ENCODE data around the gene C1QL2.

C1QL2 gene

GRCh38 chr2:119195001-119195400, 36.5 kb upstream of the C1QL2 start:
- H3K27ac ChIP-seq (replicated peaks), result no peak overlapping the region
- H3K4me3 ChIP-seq (replicated peaks; ENCODE audit: insufficient read depth, low read length), result no peak overlapping the region
- DNase-seq (ENCODE audit: low read depth in 1 of 2, low spot score in 1 of 2), result no peak
- H3K27me3 ChIP-seq (ENCODE audit: insufficient read depth, poor library complexity, severe bottlenecking), result no peaks in the 10 kb centered on the region
- TF ChIP-seq SPI1 (IDR thresholded peaks at IDR 0.05; ENCODE audit: borderline replicate concordance, low read depth), result no peak
- TF ChIP-seq REST (IDR thresholded peaks at IDR 0.05; ENCODE audit: insufficient replicate concordance, low read depth), result no peak
- TF ChIP-seq CTCF (IDR thresholded peaks at IDR 0.05; ENCODE audit: insufficient read depth, low read length), result no peak
- no peak for TF ChIP-seq GABPA (IDR thresholded peaks at IDR 0.05; ENCODE audit: low read depth)
- TF ChIP-seq POLR2AphosphoS5 (IDR thresholded peaks at IDR 0.05; ENCODE audit: low read depth), result no peak

GRCh38 chr2:119192893-119193292, 34.3 kb upstream of the C1QL2 start:
- no peak overlapping the region for H3K27ac ChIP-seq (replicated peaks)
- H3K4me3 ChIP-seq (replicated peaks; ENCODE audit: insufficient read depth, low read length), result no peak overlapping the region
- no peak for TF ChIP-seq CTCF (IDR thresholded peaks at IDR 0.05; ENCODE audit: insufficient read depth, low read length)
- no peaks in the 10 kb centered on the region for H3K27me3 ChIP-seq (ENCODE audit: insufficient read depth, poor library complexity, severe bottlenecking)
- no peak for DNase-seq (ENCODE audit: low read depth in 1 of 2, low spot score in 1 of 2)

GRCh38 chr2:119190321-119191111, 32.0 kb upstream of the C1QL2 start:
- H3K27ac ChIP-seq (replicated peaks), result no peak overlapping the region
- DNase-seq (ENCODE audit: low read depth in 1 of 2, low spot score in 1 of 2), result no peak

More at GRCh38 chr2:119190321-119191111, 32.0 kb upstream of the C1QL2 start:
- H3K27me3 ChIP-seq (ENCODE audit: insufficient read depth, poor library complexity, severe bottlenecking), result no peaks in the 10 kb centered on the region
- TF ChIP-seq REST (IDR thresholded peaks at IDR 0.05; ENCODE audit: insufficient replicate concordance, low read depth) (no peak), CTCF (IDR thresholded peaks at IDR 0.05; ENCODE audit: insufficient read depth, low read length) (no peak), POLR2AphosphoS5 (IDR thresholded peaks at IDR 0.05; ENCODE audit: low read depth) (no peak), GABPA (IDR thresholded peaks at IDR 0.05; ENCODE audit: low read depth) (no peak), SPI1 (IDR thresholded peaks at IDR 0.05; ENCODE audit: borderline replicate concordance, low read depth) (no peak)
- no peak overlapping the region for H3K4me3 ChIP-seq (replicated peaks; ENCODE audit: insufficient read depth, low read length)

Data from HL-60 (cell line).